Tibial nerve (tissue), 4 donors: Measurements from ENCODE around the gene EHHADH. TPM values are rescaled to one million over a fixed set of nuclear protein-coding genes. Genes with fewer than 3 reads are reported as not detected.

ENCODE experiments used
- DNase-seq, 2 donors: peaks; one replicate each; pipeline ENCODE4 v3.0.0-alpha.2; 2019; ENCODE audit warnings: low spot score in 2 of 2
- H3K27ac ChIP-seq, 4 donors: fragments of 200-600 bp; sonication (generic) in 3 of 4; one replicate each; pipeline ENCODE4 v1.5.1; 2017 to 2019; ENCODE audit warnings: mild to moderate bottlenecking in 1 of 4
- H3K27me3 ChIP-seq, 2 donors: fragments of 200-600 bp; sonication (generic) in 1 of 2; one replicate each; pipeline versions ENCODE4 v1.5.1 to v1.6.0; 2017 to 2019
- H3K36me3 ChIP-seq, 3 donors: fragments of 200-600 bp; sonication (generic); one replicate each; pipeline ENCODE4 v1.5.1; 2018 to 2019
- H3K4me1 ChIP-seq, 4 donors: fragments of 200-600 bp; sonication (generic) in 3 of 4; one replicate each; pipeline ENCODE4 v1.5.1; 2017 to 2019
- H3K4me3 ChIP-seq, 4 donors: fragments of 200-600 bp; sonication (generic) in 3 of 4; one replicate each; pipeline ENCODE4 v1.5.1; 2017 to 2019; ENCODE audit warnings: mild to moderate bottlenecking in 1 of 4, moderate library complexity in 1 of 4
- H3K9me3 ChIP-seq, 4 donors: fragments of 200-600 bp; sonication (generic) in 3 of 4; one replicate each; pipeline ENCODE4 v1.5.1; 2017 to 2019
- CTCF ChIP-seq, 5 experiments: fragments of 200-600 bp in 3 of 5; fragments of 450-650 bp in 2 of 5; sonication (generic) in 3 of 5; IDR thresholded peaks; one replicate each; pipeline ENCODE4 v1.5.1; 2016 to 2019; ENCODE audit warnings: antibody characterized with exemption in 5 of 5, mild to moderate bottlenecking in 3 of 5, moderate library complexity in 2 of 5
- EP300 ChIP-seq, 2 donors: sonication (generic); formaldehyde crosslinking; IDR thresholded peaks; one replicate each; pipeline ENCODE4 v1.6.1; 2017; ENCODE audit warnings: antibody characterized with exemption in 2 of 2, mild to moderate bottlenecking in 1 of 2
- POLR2A ChIP-seq, 2 donors: fragments of 450-650 bp; IDR thresholded peaks; one replicate each; pipeline ENCODE4 v1.6.1; 2017; ENCODE audit warnings: antibody characterized with exemption in 2 of 2, mild to moderate bottlenecking in 2 of 2, moderate library complexity in 2 of 2
- WGBS, 2 donors: methylation state at CpG; one replicate each; pipeline ENCODE4 v1.1.5; 2018; 5-methylcytosine and 5-hydroxymethylcytosine counted together
- total RNA-seq, 4 donors: library from RNA; depleted of rRNA; stranded (reverse); fragments of >200 nt; gene quantifications; one replicate each; pipeline ENCODE4 v1.1.0, GENCODE V29; 2016

The EHHADH gene
- total RNA-seq, 4 donors from 2014 or later = 3.1 to 5.2 (median 4.1) TPM

GRCh38 chr3:185272033-185272432, 18.2 kb upstream of the EHHADH start:
- DNase-seq = no peak
- H3K4me3 ChIP-seq = no peak overlapping the region
- H3K4me1 ChIP-seq = no peaks in the 10 kb centered on the region
- TF ChIP-seq CTCF (IDR thresholded peaks at IDR 0.05) (no peak), EP300 (IDR thresholded peaks at IDR 0.05) (no peak), POLR2A (IDR thresholded peaks at IDR 0.05) (no peak)
- 93 to 94% methylated on average over 1 of the region's 1 CpG for WGBS, 2 donors
- H3K27ac ChIP-seq = no peak overlapping the region
- H3K36me3 ChIP-seq = no peaks in the 10 kb centered on the region
- peaks cover 0 to 27% of the 10 kb centered on the region in 2 donors for H3K27me3 ChIP-seq
- H3K9me3 ChIP-seq = peaks cover 0 to 3% (median 0%) of the 10 kb centered on the region in 4 donors

- no peaks in the 10 kb centered on the region for H3K36me3 ChIP-seq
- DNase-seq = no peak
- no peak overlapping the region for H3K4me3 ChIP-seq
- TF ChIP-seq CTCF (IDR thresholded peaks at IDR 0.05) (no peak), EP300 (IDR thresholded peaks at IDR 0.05) (no peak), POLR2A (IDR thresholded peaks at IDR 0.05) (no peak)
- H3K27me3 ChIP-seq = peaks cover 0 to 17% of the 10 kb centered on the region in 2 donors
- H3K27ac ChIP-seq = no peak overlapping the region
- no peaks in the 10 kb centered on the region for H3K4me1 ChIP-seq
- 80 to 84% methylated on average over 4 of the region's 4 CpGs for WGBS, 2 donors
- peaks cover 0 to 3% (median 0%) of the 10 kb centered on the region in 4 donors for H3K9me3 ChIP-seq
These were observed 17.1 kb upstream of the EHHADH start for GRCh38 chr3:185270956-185271332.

GRCh38 chr3:185270262-185270955, 16.6 kb upstream of the EHHADH start:
- WGBS, 2 donors = 39 to 52% methylated on average over 4 of the region's 4 CpGs
- no peak overlapping the region for H3K4me3 ChIP-seq

GRCh38 chr3:185268194-185268962, 14.5 kb upstream of the EHHADH start:
- Histone ChIP-seq H3K9me3 (no peaks in the 10 kb centered on the region), H3K27ac (no peak overlapping the region), H3K27me3 (peaks cover 0 to 17% of the 10 kb centered on the region in 2 donors), H3K4me1 (no peaks in the 10 kb centered on the region), H3K36me3 (no peaks in the 10 kb centered on the region), H3K4me3 (no peak overlapping the region)
- no peak for TF ChIP-seq POLR2A (IDR thresholded peaks at IDR 0.05)
- no peak for TF ChIP-seq EP300 (IDR thresholded peaks at IDR 0.05)
- TF ChIP-seq CTCF (IDR thresholded peaks at IDR 0.05) = no peak
- 56 to 72% methylated on average over 2 of the region's 2 CpGs for WGBS, 2 donors
- no peak for DNase-seq

More at GRCh38 chr3:185270262-185270955, 16.6 kb upstream of the EHHADH start:
- no peak for TF ChIP-seq CTCF (IDR thresholded peaks at IDR 0.05)
- no peak for TF ChIP-seq EP300 (IDR thresholded peaks at IDR 0.05)
- no peak for TF ChIP-seq POLR2A (IDR thresholded peaks at IDR 0.05)
- Histone ChIP-seq H3K9me3 (peaks cover 0 to 3% (median 0%) of the 10 kb centered on the region in 4 donors), H3K4me1 (no peaks in the 10 kb centered on the region), H3K36me3 (no peaks in the 10 kb centered on the region), H3K27ac (no peak overlapping the region), H3K27me3 (peaks cover 0 to 17% of the 10 kb centered on the region in 2 donors)
- DNase-seq = no peak

- Histone ChIP-seq H3K36me3 (no peaks in the 10 kb centered on the region), H3K4me1 (no peaks in the 10 kb centered on the region), H3K9me3 (no peaks in the 10 kb centered on the region), H3K27ac (no peak overlapping the region), H3K27me3 (peaks cover 0 to 9% of the 10 kb centered on the region in 2 donors), H3K4me3 (no peak overlapping the region)
- 92% methylated on average over 3 of the region's 3 CpGs for WGBS, 2 donors
- no peak for DNase-seq
- TF ChIP-seq EP300 (IDR thresholded peaks at IDR 0.05) = no peak
- no peak for TF ChIP-seq CTCF (IDR thresholded peaks at IDR 0.05)
- TF ChIP-seq POLR2A (IDR thresholded peaks at IDR 0.05) = no peak
These were observed 13.3 kb upstream of the EHHADH start for GRCh38 chr3:185267193-185267592.
